ENCODE data around the gene ZNF562. TPM values are rescaled to one million over a fixed set of nuclear protein-coding genes. Genes with fewer than 3 reads are reported as not detected.
"Not testable (repeated sequence)": the region's sequence is repeated elsewhere in the genome, so short reads cannot be mapped to it uniquely, and the experiment has no call there.

ZNF562 gene
- total and polyA plus RNA-seq, 3 donors from 2014 or later: 7.4 to 17.4 (median 16.9) TPM

DNA sequence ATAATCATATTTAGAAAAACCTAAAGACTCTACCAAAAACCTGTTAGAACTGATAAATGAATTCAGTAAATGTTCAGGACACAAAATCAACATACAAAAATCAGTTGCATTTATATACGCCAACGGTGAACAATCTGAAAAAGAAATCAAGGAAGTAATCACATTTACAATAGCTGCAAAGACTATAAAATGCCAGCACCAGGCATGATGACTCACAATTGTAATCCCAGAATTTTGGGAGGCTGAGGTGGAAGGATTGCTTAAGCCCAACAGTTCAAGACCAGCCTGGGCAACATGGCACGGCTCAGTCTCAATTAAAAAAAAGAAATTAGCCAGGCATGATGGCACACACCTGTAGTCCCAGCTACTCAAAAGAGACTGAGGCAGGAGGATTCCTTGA lies 7.0 kb downstream of the ZNF562 start:
- TF ChIP-seq, protein P1, sequence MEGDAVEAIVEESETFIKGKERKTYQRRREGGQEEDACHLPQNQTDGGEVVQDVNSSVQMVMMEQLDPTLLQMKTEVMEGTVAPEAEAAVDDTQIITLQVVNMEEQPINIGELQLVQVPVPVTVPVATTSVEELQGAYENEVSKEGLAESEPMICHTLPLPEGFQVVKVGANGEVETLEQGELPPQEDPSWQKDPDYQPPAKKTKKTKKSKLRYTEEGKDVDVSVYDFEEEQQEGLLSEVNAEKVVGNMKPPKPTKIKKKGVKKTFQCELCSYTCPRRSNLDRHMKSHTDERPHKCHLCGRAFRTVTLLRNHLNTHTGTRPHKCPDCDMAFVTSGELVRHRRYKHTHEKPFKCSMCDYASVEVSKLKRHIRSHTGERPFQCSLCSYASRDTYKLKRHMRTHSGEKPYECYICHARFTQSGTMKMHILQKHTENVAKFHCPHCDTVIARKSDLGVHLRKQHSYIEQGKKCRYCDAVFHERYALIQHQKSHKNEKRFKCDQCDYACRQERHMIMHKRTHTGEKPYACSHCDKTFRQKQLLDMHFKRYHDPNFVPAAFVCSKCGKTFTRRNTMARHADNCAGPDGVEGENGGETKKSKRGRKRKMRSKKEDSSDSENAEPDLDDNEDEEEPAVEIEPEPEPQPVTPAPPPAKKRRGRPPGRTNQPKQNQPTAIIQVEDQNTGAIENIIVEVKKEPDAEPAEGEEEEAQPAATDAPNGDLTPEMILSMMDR (IDR thresholded peaks at IDR 0.05): no peak
- no peak for TF ChIP-seq POLR2A (IDR thresholded peaks at IDR 0.05)
- no peaks in the 10 kb centered on the region for H3K36me3 ChIP-seq (ENCODE audit: low read depth, missing control alignments)
- 95 to 98% methylated on average over 3 of the region's 3 CpGs for WGBS, 2 donors
- no peaks in the 10 kb centered on the region for H3K27me3 ChIP-seq
- no peak overlapping the region for H3K27ac ChIP-seq
- H3K4me3 ChIP-seq: no peak overlapping the region
- intact Hi-C loops (cut with DNase I; ENCODE audit: low total_unique reads): no loop called here
- H3K9me3 ChIP-seq: no peaks in the 10 kb centered on the region
- no peaks in the 10 kb centered on the region for H3K4me1 ChIP-seq
- DNase-seq: no peak

DNA sequence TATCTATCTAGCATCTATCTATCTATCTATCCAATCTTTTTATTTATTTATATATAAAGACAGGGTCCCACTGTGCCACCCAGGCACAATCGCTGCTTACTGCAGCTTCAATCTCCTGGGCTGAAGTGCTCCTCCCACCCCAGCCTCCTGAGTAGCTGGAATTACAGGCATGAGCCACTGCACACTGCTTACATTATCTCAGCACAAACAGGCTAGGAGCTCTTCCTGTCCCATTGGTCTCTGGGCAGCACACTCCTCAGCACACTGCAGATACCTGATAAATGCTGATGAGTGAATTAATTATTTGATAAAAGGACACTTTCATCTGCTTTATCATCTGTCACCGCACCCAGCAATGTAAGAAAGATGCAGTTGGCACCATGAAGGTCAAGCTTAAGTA lies 16.1 kb downstream of the ZNF562 start:
- intact Hi-C loops (cut with DNase I; ENCODE audit: low total_unique reads): no loop called here
- Histone ChIP-seq H3K4me3 (no peak overlapping the region), H3K9me3 (no peaks in the 10 kb centered on the region), H3K27ac (no peak overlapping the region), H3K4me1 (no peaks in the 10 kb centered on the region), H3K27me3 (no peaks in the 10 kb centered on the region), H3K36me3 (ENCODE audit: low read depth, missing control alignments) (no peaks in the 10 kb centered on the region)
- no peak for DNase-seq
- 70 to 71% methylated on average over 2 of the region's 2 CpGs for WGBS, 2 donors
- TF ChIP-seq POLR2A (IDR thresholded peaks at IDR 0.05): no peak
- TF ChIP-seq, protein P1 (IDR thresholded peaks at IDR 0.05): no peak

DNA sequence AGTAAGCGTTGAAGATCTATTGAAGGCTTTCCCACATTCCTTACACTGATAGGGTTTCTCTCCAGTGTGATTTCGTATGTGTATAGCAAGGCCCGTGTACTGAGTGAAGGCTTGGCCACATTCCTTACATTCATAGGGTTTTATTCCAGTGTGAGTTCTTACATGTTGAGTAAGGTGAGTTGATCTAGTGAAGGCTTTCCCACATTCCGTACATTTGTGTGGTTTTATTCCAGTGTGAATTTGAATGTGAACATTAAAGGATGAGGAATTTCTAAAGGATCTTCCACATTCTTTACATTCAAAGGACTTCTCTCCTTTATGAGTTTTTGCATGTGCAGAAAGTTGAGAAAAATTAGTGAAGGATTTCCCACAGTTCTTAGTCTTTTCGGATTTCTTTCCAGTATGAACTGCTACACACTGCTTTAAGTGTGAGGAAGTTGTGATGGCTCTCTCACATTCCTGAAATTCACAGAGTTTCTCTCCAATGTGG lies 21.8 kb downstream of the ZNF562 start:
- H3K36me3 ChIP-seq (ENCODE audit: low read depth, missing control alignments); H3K27me3 ChIP-seq; DNase-seq; intact Hi-C loops (cut with DNase I; ENCODE audit: low total_unique reads); H3K9me3 ChIP-seq; H3K4me3 ChIP-seq; H3K4me1 ChIP-seq; H3K27ac ChIP-seq: not testable (repeated sequence)
- 95 to 96% methylated on average over 5 of the region's 5 CpGs for whole genome bisulfite sequencing, 2 donors

DNA sequence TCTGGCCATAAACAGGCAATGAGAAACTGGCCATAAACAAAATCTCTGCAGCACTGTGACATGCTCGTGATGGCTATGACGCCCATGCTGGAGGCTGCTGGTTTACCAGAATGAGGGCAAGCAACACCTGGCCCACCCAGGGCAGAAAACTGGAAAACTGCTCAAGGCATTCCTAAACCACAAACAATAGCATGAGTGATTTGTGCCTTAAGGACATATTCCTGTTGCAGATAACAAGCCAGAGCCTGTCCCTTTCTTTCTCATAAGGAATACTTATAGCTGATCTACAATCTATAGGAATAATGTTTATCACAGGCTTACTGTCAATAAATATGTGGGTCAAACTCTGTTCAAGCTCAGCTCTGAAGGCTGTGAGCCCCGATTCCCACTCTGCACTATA lies 23.4 kb downstream of the ZNF562 start:
- H3K4me3 ChIP-seq; H3K9me3 ChIP-seq; intact Hi-C loops (cut with DNase I; ENCODE audit: low total_unique reads); DNase-seq; H3K27me3 ChIP-seq; H3K36me3 ChIP-seq (ENCODE audit: low read depth, missing control alignments); H3K4me1 ChIP-seq; H3K27ac ChIP-seq: not testable (repeated sequence)
- WGBS, 2 donors: 95 to 100% methylated on average over 3 of the region's 3 CpGs

DNA sequence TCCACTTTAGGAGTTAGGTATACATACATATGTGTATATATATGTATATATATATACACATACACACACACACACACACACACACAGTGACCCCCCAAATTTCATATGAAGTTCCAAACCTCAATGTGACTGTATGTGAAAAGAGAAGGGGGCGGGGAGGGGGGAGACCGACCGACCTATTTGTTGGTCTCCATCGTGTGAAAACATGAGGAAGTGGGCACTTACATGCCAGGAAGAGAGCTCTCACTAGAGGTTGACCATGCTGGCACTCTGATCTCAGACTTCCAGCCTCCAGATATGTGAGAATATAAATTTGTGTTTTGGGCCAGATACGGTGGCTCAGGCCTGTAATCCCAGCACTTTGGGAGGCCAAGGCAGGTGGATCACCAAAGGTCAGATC lies 24.6 kb downstream of the ZNF562 start:
- H3K27ac ChIP-seq: no peak overlapping the region
- no peak for DNase-seq
- no peak overlapping the region for H3K4me3 ChIP-seq
- 97% methylated on average over 5 of the region's 5 CpGs for WGBS, 2 donors
- no peaks in the 10 kb centered on the region for H3K4me1 ChIP-seq
- H3K27me3 ChIP-seq: no peaks in the 10 kb centered on the region
- H3K9me3 ChIP-seq: no peaks in the 10 kb centered on the region
- intact Hi-C loops (cut with DNase I; ENCODE audit: low total_unique reads): no loop called here
- H3K36me3 ChIP-seq (ENCODE audit: low read depth, missing control alignments): no peaks in the 10 kb centered on the region
- TF ChIP-seq, protein P1 (IDR thresholded peaks at IDR 0.05): no peak

DNA sequence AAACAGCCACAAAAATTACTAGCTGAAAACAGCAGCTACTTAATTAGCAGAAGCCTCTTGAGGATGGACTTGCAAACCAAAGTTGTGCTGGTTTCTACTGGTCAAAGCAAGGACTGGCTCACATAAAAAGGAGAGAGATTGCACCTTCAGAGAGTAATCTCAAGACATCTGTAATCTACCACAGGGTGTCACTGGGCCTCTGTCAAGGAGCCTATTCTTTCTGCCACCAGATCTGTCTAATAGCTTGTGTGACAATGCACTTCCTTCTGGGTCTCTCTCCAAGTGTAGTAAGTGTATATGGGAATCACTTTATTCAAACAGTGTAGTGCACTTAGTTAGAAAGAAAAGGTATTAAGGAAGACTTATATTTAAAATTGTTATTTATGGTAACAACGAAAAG lies 29.4 kb downstream of the ZNF562 start:
- Histone ChIP-seq H3K36me3 (ENCODE audit: low read depth, missing control alignments) (no peaks in the 10 kb centered on the region), H3K4me1 (no peaks in the 10 kb centered on the region), H3K27me3 (no peaks in the 10 kb centered on the region), H3K27ac (no peak overlapping the region), H3K4me3 (no peak overlapping the region), H3K9me3 (no peaks in the 10 kb centered on the region)
- DNase-seq: no peak
- WGBS, 2 donors: 71 to 93% methylated on average over 1 of the region's 1 CpG
- intact Hi-C loops (cut with DNase I; ENCODE audit: low total_unique reads): no loop called here
- TF ChIP-seq, protein P1 (IDR thresholded peaks at IDR 0.05): no peak
- no peak for TF ChIP-seq POLR2A (IDR thresholded peaks at IDR 0.05)
